B cell (primary cell): ENCODE results near the gene PSMD8. TPM values are rescaled to one million over a fixed set of nuclear protein-coding genes. Genes with fewer than 3 reads are reported as not detected.

Experiments used
- ATAC-seq: fragments of 200-7000 bp; cut with Tn5 transposase; one replicate; pipeline ENCODE4 v1.10.0; 2021; ENCODE audit warnings: low read depth, mild to moderate bottlenecking, moderate number of reproducible peaks, moderate library complexity
- CTCF ChIA-PET: fragments of 350-600 bp; sonication (Branson Sonifier 250); formaldehyde crosslinking; loops from one replicate; lab custom pipeline; 2021; ENCODE audit warnings: antibody characterized with exemption, inconsistent platforms; lab: Charles Lee
- POLR2A ChIA-PET: fragments of 350-600 bp; sonication (Branson Sonifier 250); formaldehyde crosslinking; loops from one replicate; lab custom pipeline; 2021; ENCODE audit warnings: antibody characterized with exemption; lab: Charles Lee
- DNase-seq: peaks from one replicate; pipeline ENCODE4 v3.0.0; 2013
- H2AFZ ChIP-seq: 2 replicates; pipeline ENCODE4 v1.6.1; 2012; ENCODE audit warnings: mild to moderate bottlenecking, low read depth, low read length; ENCODE audit not compliant: insufficient read depth, poor library complexity, severe bottlenecking
- H3K27ac ChIP-seq, 2 donors: 1 replicate in 1 of 2; 2 replicates in 1 of 2; pipeline ENCODE4 v1.5.1; 2012 to 2013; ENCODE audit warnings: low read length in 2 of 2, mild to moderate bottlenecking in 2 of 2, moderate library complexity in 1 of 2
- H3K27me3 ChIP-seq, 4 experiments: fragments of 200-600 bp in 1 of 4; sonication (generic) in 1 of 4; replicated peaks in 1 of 4; 1 replicate in 2 of 4; 2 replicates in 2 of 4; pipeline versions ENCODE4 v1.6.1 to v1.7.0; 2013 to 2016; ENCODE audit warnings: low read length in 3 of 4, mild to moderate bottlenecking in 2 of 4, mixed read lengths in 1 of 4, moderate library complexity in 1 of 4; ENCODE audit not compliant: insufficient read depth in 4 of 4, control insufficient read depth in 3 of 4; ENCODE audit errors: control extremely low read depth in 1 of 4
- H3K36me3 ChIP-seq, 2 experiments: replicated peaks in 1 of 2; 1 replicate in 1 of 2; 2 replicates in 1 of 2; pipeline versions ENCODE4 v1.6.1 to v1.7.1; 2013; ENCODE audit warnings: low read length in 1 of 2; ENCODE audit not compliant: insufficient read depth in 2 of 2, control insufficient read depth in 1 of 2; ENCODE audit errors: control extremely low read depth in 1 of 2, extremely low read depth in 1 of 2
- H3K4me1 ChIP-seq, 2 donors: fragments of 200-600 bp in 1 of 2; sonication (generic) in 1 of 2; 1 replicate in 1 of 2; 2 replicates in 1 of 2; pipeline versions ENCODE4 v1.5.1 to v1.6.1; 2013 to 2017; ENCODE audit warnings: low read length in 2 of 2; ENCODE audit not compliant: control insufficient read depth in 2 of 2, insufficient read depth in 2 of 2
- H3K4me2 ChIP-seq: replicated peaks from 2 replicates; pipeline ENCODE3; 2012; ENCODE audit warnings: mild to moderate bottlenecking, low read depth, low read length; ENCODE audit not compliant: poor library complexity, severe bottlenecking
- H3K4me3 ChIP-seq, 5 experiments: fragments of 200-600 bp in 1 of 5; sonication (generic) in 1 of 5; 1 replicate in 3 of 5; 2 replicates in 2 of 5; pipeline versions ENCODE4 v1.5.1 to v1.7.0; 2011 to 2016; ENCODE audit warnings: low read length in 4 of 5, mild to moderate bottlenecking in 4 of 5, low read depth in 2 of 5, control low read depth in 1 of 5, moderate library complexity in 1 of 5; ENCODE audit not compliant: insufficient read depth in 1 of 5; ENCODE audit errors: control extremely low read depth in 1 of 5, extremely low read depth in 1 of 5
- H3K79me2 ChIP-seq: fragments of 200-600 bp; sonication (generic); one replicate; pipeline ENCODE4 v1.6.0; 2016; ENCODE audit warnings: low read length; ENCODE audit not compliant: control insufficient read depth, insufficient read depth
- H3K9ac ChIP-seq: fragments of 200-600 bp; sonication (generic); 2 replicates; pipeline ENCODE4 v1.6.1; 2017; ENCODE audit warnings: mild to moderate bottlenecking, low read length, moderate library complexity
- H3K9me3 ChIP-seq, 3 donors: one replicate each; pipeline versions ENCODE4 v1.6.1 to v1.7.1; 2013; ENCODE audit warnings: low read length in 2 of 3; ENCODE audit not compliant: control insufficient read depth in 2 of 3, insufficient read depth in 1 of 3; ENCODE audit errors: control extremely low read depth in 1 of 3
- H4K20me1 ChIP-seq: 2 replicates; pipeline ENCODE4 v1.6.0; 2012; ENCODE audit warnings: mild to moderate bottlenecking, low read length; ENCODE audit not compliant: insufficient read depth, control insufficient read depth, poor library complexity, severe bottlenecking
- H3K27ac Mint-ChIP-seq: one replicate; pipeline ENCODE4 v1.8.0; 2021; ENCODE audit warnings: mixed read lengths
- H3K27me3 Mint-ChIP-seq: one replicate; pipeline ENCODE4 v1.8.0; 2021; ENCODE audit warnings: mixed read lengths
- H3K4me1 Mint-ChIP-seq: one replicate; pipeline ENCODE4 v1.8.0; 2021; ENCODE audit warnings: mixed read lengths
- H3K4me3 Mint-ChIP-seq: one replicate; pipeline ENCODE4 v1.8.0; 2021; ENCODE audit warnings: mixed read lengths
- H3K9me3 Mint-ChIP-seq: one replicate; pipeline ENCODE4 v1.8.0; 2022; ENCODE audit warnings: mixed read lengths; ENCODE audit not compliant: insufficient read depth
- EZH2 ChIP-seq: IDR thresholded peaks from 2 replicates; pipeline ENCODE4 v1.6.1; 2012; ENCODE audit warnings: borderline replicate concordance, low read depth, mild to moderate bottlenecking, moderate library complexity, low read length; ENCODE audit not compliant: insufficient read depth, poor library complexity, severe bottlenecking
- WGBS: methylation state at CpG from one replicate; pipeline ENCODE4 v1.1.5; 2013; ENCODE audit warnings: missing lambda C conversion rate; ENCODE audit not compliant: insufficient coverage; 5-methylcytosine and 5-hydroxymethylcytosine counted together
- intact Hi-C: fragments of 100-400 bp; cut with micrococcal nuclease; formaldehyde crosslinking; loops from one replicate; pipeline ENCODE4 v1.10.0; 2022
- polyA plus RNA-seq: library from polyadenylated mRNA; depleted of rRNA; stranded (reverse); fragments of >200 nt; gene quantifications from 2 replicates; pipeline ENCODE4 v1.2.3, GENCODE V29; 2012
- total RNA-seq, 2 donors: library from RNA; stranded (reverse); fragments of 120-200 nt in 1 of 2; gene quantifications; 1 replicate in 1 of 2; 2 replicates in 1 of 2; pipeline versions ENCODE4 v1.2.3 to v1.2.4, GENCODE V29; 2013 to 2022
- TF ChIP-seq, protein P1 (sequence below): fragments of 200-600 bp; IDR thresholded peaks from one replicate; pipeline ENCODE4 v1.8.0; 2022; ENCODE audit warnings: antibody characterized with exemption, mild to moderate bottlenecking

Gene PSMD8
- total and polyA plus RNA-seq, 2 donors (not counting 1 experiment from before 2014, with no cell fraction given): 88.1 to 122 TPM

DNA sequence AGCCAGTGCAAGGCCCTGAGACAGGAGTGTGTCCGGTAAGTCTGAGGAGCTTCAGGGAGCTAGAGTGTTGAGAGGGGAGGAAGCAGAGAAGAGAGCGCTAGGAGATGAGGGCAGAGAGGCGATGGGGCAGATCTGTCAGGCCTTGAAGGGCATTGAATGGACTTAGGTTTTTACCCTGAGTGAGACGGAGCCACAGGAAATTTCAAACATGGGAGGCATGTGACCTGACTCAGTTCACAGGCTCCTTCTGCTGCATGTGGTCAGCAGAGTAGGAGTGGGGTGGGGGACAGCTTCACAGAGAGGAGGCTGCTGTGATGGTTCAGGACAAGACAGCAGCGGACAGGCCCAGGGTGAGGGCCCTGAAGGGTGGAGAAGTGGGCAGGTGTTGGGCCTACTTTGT is 26.0 kb downstream of the PSMD8 start:
- peaks cover 31% of the 10 kb centered on the region for H3K27me3 Mint-ChIP-seq
- Histone ChIP-seq H3K9ac (no peak overlapping the region), H3K4me3 (no peak overlapping the region), H3K4me2 (no peak overlapping the region), H2AFZ (no peak overlapping the region), H3K4me1 (peaks cover 10 to 19% of the 10 kb centered on the region in 2 donors), H4K20me1 (no peaks in the 10 kb centered on the region), H3K36me3 (peaks cover 0 to 7% of the 10 kb centered on the region in 2 experiments), H3K9me3 (peaks cover 0 to 3% (median 0%) of the 10 kb centered on the region in 3 donors), H3K27me3 (peaks cover 0 to 40% (median 14%) of the 10 kb centered on the region in 4 experiments), H3K27ac (no peak overlapping the region), H3K79me2 (peaks cover 11% of the 10 kb centered on the region)
- CTCF ChIA-PET: interaction anchor here (0.8 to 1.5 kb wide), 4 partner anchors 26 to 530 kb away, joined by 3 to 6 read pairs (median 4); partner anchors contain the start of genes MRPS12, PSMD8 and SARS2
- H3K4me3 Mint-ChIP-seq: no peak overlapping the region
- TF ChIP-seq, protein P1, sequence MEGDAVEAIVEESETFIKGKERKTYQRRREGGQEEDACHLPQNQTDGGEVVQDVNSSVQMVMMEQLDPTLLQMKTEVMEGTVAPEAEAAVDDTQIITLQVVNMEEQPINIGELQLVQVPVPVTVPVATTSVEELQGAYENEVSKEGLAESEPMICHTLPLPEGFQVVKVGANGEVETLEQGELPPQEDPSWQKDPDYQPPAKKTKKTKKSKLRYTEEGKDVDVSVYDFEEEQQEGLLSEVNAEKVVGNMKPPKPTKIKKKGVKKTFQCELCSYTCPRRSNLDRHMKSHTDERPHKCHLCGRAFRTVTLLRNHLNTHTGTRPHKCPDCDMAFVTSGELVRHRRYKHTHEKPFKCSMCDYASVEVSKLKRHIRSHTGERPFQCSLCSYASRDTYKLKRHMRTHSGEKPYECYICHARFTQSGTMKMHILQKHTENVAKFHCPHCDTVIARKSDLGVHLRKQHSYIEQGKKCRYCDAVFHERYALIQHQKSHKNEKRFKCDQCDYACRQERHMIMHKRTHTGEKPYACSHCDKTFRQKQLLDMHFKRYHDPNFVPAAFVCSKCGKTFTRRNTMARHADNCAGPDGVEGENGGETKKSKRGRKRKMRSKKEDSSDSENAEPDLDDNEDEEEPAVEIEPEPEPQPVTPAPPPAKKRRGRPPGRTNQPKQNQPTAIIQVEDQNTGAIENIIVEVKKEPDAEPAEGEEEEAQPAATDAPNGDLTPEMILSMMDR: no peak
- no peak for TF ChIP-seq EZH2
- WGBS: 91% methylated on average over 5 of the region's 5 CpGs
- DNase-seq (no peak), ATAC-seq (no peak)
- intact Hi-C loops: loop anchor here (5.0 kb wide), 2 partner anchors 332 to 927 kb away; no protein-coding TSS in a partner anchor
- POLR2A ChIA-PET: no interaction called here
- peaks cover 23% of the 10 kb centered on the region for H3K4me1 Mint-ChIP-seq
- no peak overlapping the region for H3K27ac Mint-ChIP-seq
- H3K9me3 Mint-ChIP-seq: no peaks in the 10 kb centered on the region

DNA sequence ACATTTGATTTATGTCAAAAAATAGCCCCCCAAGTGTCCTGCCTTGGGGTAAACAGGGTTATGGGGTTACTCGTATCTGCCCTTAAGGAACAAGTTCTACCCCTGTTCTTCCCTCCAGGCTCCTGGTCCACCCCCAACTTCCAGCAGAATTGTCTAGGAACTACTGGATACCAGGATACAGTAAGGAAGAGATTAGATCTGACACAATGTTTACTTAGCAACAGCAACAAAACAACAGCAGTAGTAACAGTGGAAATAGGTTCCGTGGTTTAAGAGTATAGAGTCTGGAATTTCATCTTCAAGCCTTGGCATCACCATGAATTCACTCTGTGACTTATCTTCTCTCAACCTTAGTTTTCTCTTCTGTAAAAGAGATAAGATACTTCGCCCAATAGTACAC is 26.8 kb downstream of the PSMD8 start:
- intact Hi-C loops: loop anchor here (5.0 kb wide), 2 partner anchors 331 to 926 kb away; no protein-coding TSS in a partner anchor
- H3K4me1 ChIP-seq: peaks cover 7 to 16% of the 10 kb centered on the region in 2 donors
- ChIA-PET POLR2A (interaction anchor here (0.7 kb wide), 1 partner anchor 237 kb away, joined by 3 read pairs; no protein-coding TSS in a partner anchor), CTCF (interaction anchor here (3.9 kb wide), 1 partner anchor 114 kb away, joined by 31 read pairs; no protein-coding TSS in a partner anchor)
- no peaks in the 10 kb centered on the region for H4K20me1 ChIP-seq
- TF ChIP-seq, protein P1: no peak
- no peak for TF ChIP-seq EZH2
- peaks cover 11% of the 10 kb centered on the region for H3K79me2 ChIP-seq
- H3K9me3 Mint-ChIP-seq: no peaks in the 10 kb centered on the region
- H3K9me3 ChIP-seq: peaks cover 0 to 3% (median 0%) of the 10 kb centered on the region in 3 donors
- ATAC-seq (no peak), DNase-seq (no peak)
- H2AFZ ChIP-seq: no peak overlapping the region
- no peak overlapping the region for H3K4me2 ChIP-seq
- H3K9ac ChIP-seq: no peak overlapping the region
- H3K4me3 Mint-ChIP-seq: no peak overlapping the region
- peaks cover 0 to 10% of the 10 kb centered on the region in 2 experiments for H3K36me3 ChIP-seq
- peaks cover 0 to 39% (median 13%) of the 10 kb centered on the region in 4 experiments for H3K27me3 ChIP-seq
- H3K27me3 Mint-ChIP-seq: peaks cover 31% of the 10 kb centered on the region
- WGBS: no CpG with 5 or more reads among the region's 3 CpGs
- H3K27ac ChIP-seq: no peak overlapping the region
- no peak overlapping the region for H3K27ac Mint-ChIP-seq
- peaks cover 23% of the 10 kb centered on the region for H3K4me1 Mint-ChIP-seq
- no peak overlapping the region for H3K4me3 ChIP-seq
